Kidney (tissue), 14 donors: ENCODE data around the gene ZMYND8. TPM values are rescaled to one million over a fixed set of nuclear protein-coding genes. Genes with fewer than 3 reads are reported as not detected.

Source experiments
- DNase-seq, 5 donors: peaks; one replicate each; pipeline ENCODE4 v3.0.0-alpha.2; 2013 to 2020
- FAIRE-seq: peaks from 2 replicates; lab custom pipeline; 2012; peaks lifted over from hg19 to GRCh38; lab: Jason Lieb, UNC
- H3K27ac ChIP-seq, 2 donors: one replicate each; pipeline ENCODE4 v1.7.0; 2013; ENCODE audit warnings: low read depth in 2 of 2, low read length in 2 of 2, inconsistent platforms in 1 of 2
- H3K27me3 ChIP-seq: one replicate; pipeline ENCODE4 v1.7.1; 2013; ENCODE audit warnings: low read length, inconsistent platforms; ENCODE audit not compliant: control insufficient read depth, insufficient read depth
- H3K36me3 ChIP-seq, 3 donors: one replicate each; pipeline versions ENCODE4 v1.7.0 to v1.7.1; 2013; ENCODE audit warnings: low read length in 3 of 3, control low read depth in 1 of 3, inconsistent platforms in 1 of 3; ENCODE audit not compliant: insufficient read depth in 3 of 3, control insufficient read depth in 2 of 3
- H3K4me1 ChIP-seq, 3 donors: one replicate each; pipeline versions ENCODE4 v1.7.0 to v1.7.1; 2013; ENCODE audit warnings: low read length in 3 of 3, inconsistent platforms in 1 of 3, low read depth in 1 of 3; ENCODE audit not compliant: control insufficient read depth in 2 of 3, insufficient read depth in 2 of 3
- H3K4me3 ChIP-seq, 3 donors: one replicate each; pipeline versions ENCODE4 v1.7.0 to v1.8.1; 2013; ENCODE audit warnings: low read length in 3 of 3, control low read depth in 1 of 3, inconsistent platforms in 1 of 3
- H3K9ac ChIP-seq, 3 donors: one replicate each; pipeline versions ENCODE4 v1.7.0 to v1.7.1; 2013; ENCODE audit warnings: low read length in 3 of 3, control low read depth in 1 of 3, inconsistent platforms in 1 of 3
- H3K9me3 ChIP-seq, 3 donors: one replicate each; pipeline versions ENCODE4 v1.7.0 to v1.7.1; 2013; ENCODE audit warnings: low read length in 3 of 3, control low read depth in 1 of 3, inconsistent platforms in 1 of 3; ENCODE audit not compliant: control insufficient read depth in 2 of 3, insufficient read depth in 1 of 3
- intact Hi-C: fragments of 100-400 bp; cut with DNase I; formaldehyde crosslinking; loops from one replicate; pipeline ENCODE4 v1.11.1; 2022
- polyA plus RNA-seq: library from polyadenylated mRNA; stranded (reverse); fragments of 350-450 nt; fragmentation: Illumina TruSeq; extraction: RNeasy Lipid Tissue Mini Kit (QIAGEN cat#74804); gene quantifications from one replicate; pipeline ENCODE4 v1.2.3, GENCODE V29; 2014; ENCODE audit warnings: low read depth, low replicate concordance; ENCODE audit not compliant: insufficient read depth
- total RNA-seq: library from RNA; stranded (reverse); fragmentation: NEBNext Ultra II Directional; extraction: Animal tissue kit (Norgen Biotek cat#: 25700); gene quantifications from one replicate; pipeline ENCODE4 v1.2.1, GENCODE V29; 2021
- TF ChIP-seq, protein P1 (sequence below): IDR thresholded peaks from 3 replicates; pipeline ENCODE4 v1.5.1; 2012; ENCODE audit warnings: mild to moderate bottlenecking, moderate library complexity, borderline replicate concordance; ENCODE audit not compliant: insufficient read depth; ENCODE audit errors: extremely low read depth
- donor health status: control.
- donor health status: control.
- donor health status: control.
- donor health status: control.
- donor health status: control.
- donor health status: DM: yes; HTN: yes; CAD: no.
- donor health status: Normal renal cell carcinoma (clear cell type).

ZMYND8 gene
- total and polyA plus RNA-seq, 2 donors from 2014 or later, result 10.5 to 37.5 TPM

DNA sequence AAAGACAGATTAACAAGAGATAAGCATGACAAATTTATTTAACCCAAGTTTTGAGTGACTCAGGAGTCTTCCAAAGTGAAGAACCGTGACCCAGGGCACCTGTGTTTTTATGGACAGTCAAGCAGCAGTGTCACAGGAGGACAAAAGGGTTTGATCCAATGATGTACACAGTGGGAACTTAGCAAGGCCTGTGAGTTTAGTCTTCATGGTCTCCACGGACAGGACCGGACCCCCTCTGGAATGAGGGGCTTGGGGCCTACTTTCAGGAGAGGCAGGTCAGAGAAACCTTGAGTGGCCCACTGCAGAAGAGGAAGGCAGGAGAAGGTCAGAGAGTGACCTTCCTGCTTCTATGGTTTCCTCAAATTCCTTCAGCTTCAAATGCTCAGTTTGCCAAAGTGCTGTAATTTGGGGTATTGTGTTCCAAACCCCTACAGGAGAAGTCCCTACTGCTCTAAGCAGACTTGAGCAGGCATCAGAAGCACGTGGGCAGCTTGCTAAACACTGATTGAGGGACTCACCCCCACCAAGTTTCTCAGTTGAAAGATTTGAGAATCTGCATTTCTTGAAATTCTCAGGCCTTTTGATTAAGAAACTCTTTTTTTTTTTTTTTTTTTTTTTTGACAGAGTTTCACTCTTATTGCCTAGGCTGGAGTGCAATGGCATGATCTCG is 26.4 kb upstream of the ZMYND8 start:
- no peak overlapping the region for H3K4me3 ChIP-seq
- H3K27ac ChIP-seq, result no peak overlapping the region
- H3K9ac ChIP-seq, result peak overlapping the region in 1 of 3 donors; percentile 16
- TF ChIP-seq, protein P1, sequence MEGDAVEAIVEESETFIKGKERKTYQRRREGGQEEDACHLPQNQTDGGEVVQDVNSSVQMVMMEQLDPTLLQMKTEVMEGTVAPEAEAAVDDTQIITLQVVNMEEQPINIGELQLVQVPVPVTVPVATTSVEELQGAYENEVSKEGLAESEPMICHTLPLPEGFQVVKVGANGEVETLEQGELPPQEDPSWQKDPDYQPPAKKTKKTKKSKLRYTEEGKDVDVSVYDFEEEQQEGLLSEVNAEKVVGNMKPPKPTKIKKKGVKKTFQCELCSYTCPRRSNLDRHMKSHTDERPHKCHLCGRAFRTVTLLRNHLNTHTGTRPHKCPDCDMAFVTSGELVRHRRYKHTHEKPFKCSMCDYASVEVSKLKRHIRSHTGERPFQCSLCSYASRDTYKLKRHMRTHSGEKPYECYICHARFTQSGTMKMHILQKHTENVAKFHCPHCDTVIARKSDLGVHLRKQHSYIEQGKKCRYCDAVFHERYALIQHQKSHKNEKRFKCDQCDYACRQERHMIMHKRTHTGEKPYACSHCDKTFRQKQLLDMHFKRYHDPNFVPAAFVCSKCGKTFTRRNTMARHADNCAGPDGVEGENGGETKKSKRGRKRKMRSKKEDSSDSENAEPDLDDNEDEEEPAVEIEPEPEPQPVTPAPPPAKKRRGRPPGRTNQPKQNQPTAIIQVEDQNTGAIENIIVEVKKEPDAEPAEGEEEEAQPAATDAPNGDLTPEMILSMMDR, result no peak
- DNase-seq (no peak), FAIRE-seq (no peak)
- no peaks in the 10 kb centered on the region for H3K36me3 ChIP-seq
- intact Hi-C loops, result loop anchor here (5.0 to 10.0 kb wide), 2 partner anchors 106 to 628 kb away; no protein-coding TSS in a partner anchor
- H3K4me1 ChIP-seq, result peaks cover 0 to 3% (median 3%) of the 10 kb centered on the region in 3 donors
- no peaks in the 10 kb centered on the region for H3K27me3 ChIP-seq
- H3K9me3 ChIP-seq, result no peaks in the 10 kb centered on the region

DNA sequence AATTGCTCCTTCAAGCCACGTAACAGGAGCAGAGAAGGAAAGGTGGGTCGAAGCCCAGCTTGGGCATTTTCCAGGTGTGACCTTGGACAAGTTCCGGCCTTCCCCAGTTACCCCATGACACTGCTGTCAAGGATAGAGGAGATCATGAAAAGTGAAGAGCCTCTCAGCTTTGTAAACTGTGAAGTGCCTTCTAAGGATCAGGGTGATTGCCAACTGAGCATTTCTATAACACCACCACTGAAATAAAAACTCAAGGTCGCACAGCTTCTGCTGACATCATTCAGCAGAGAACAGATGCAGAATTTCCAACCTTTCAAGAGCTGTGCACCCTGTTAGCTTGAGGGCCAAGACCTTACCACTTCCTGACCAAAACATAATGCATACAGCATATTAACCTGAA is 24.0 kb upstream of the ZMYND8 start:
- Histone ChIP-seq H3K9me3 (no peaks in the 10 kb centered on the region), H3K27ac (no peak overlapping the region), H3K4me1 (peaks cover 0 to 3% (median 3%) of the 10 kb centered on the region in 3 donors), H3K27me3 (no peaks in the 10 kb centered on the region), H3K36me3 (no peaks in the 10 kb centered on the region), H3K9ac (no peak overlapping the region), H3K4me3 (no peak overlapping the region)
- intact Hi-C loops, result loop anchor here (5.0 to 10.0 kb wide), 2 partner anchors 103 to 626 kb away; no protein-coding TSS in a partner anchor
- TF ChIP-seq, protein P1, result no peak
- no peak for DNase-seq
- FAIRE-seq, result no peak

DNA sequence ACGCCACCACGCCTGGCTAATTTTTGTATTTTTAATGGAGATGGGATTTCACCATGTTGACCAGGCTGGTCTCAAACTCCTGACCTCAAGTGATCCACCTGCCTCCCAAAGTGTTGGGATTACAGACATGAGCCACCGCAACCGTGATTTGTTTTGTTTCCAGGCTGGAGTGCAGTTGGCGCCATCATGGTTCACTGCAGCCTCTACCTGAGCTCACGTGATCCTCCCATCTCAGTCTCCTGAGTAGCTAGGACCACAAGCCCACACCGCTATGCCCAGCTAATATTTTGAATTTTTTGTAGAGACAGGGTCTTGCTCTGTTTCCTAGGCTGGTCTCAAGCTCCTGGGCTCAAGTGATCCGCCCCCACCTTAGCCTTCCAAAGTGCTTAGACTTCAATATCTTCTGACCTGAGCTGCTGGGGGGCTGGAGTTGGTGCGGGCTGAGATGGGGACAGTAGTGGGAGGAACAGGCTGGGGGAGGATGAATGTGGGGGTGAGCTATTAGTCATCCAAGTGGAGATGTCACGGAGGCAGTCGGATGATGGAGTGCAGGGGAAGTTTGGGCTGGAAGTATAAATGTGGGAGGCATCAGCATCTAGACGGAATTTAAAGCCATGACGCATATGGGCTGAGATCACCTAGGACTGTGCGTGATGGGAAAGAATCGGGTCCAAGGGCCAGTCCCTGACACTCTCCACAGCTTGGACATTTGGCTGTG is 23.1 kb upstream of the ZMYND8 start:
- Histone ChIP-seq H3K27ac (no peak overlapping the region), H3K27me3 (no peaks in the 10 kb centered on the region), H3K9ac (no peak overlapping the region), H3K4me1 (peaks cover 0 to 3% (median 3%) of the 10 kb centered on the region in 3 donors), H3K36me3 (no peaks in the 10 kb centered on the region), H3K9me3 (no peaks in the 10 kb centered on the region), H3K4me3 (no peak overlapping the region)
- FAIRE-seq (no peak), DNase-seq (peak in 1 of 5 donors; percentile 47)
- TF ChIP-seq, protein P1, result no peak
- intact Hi-C loops, result loop anchor here (5.0 to 10.0 kb wide), 2 partner anchors 102 to 625 kb away; no protein-coding TSS in a partner anchor
